HG03558 (cell line): ENCODE measurements around the gene ITGA11.

Experiments
- ATAC-seq: cut with Tn5 transposase; IDR thresholded peaks from one replicate; pipeline ENCODE4 v1.9.1; 2021; ENCODE audit warnings: moderate number of reproducible peaks; ENCODE audit not compliant: unreplicated experiment; ENCODE audit errors: extremely low read depth

ITGA11 gene

DNA sequence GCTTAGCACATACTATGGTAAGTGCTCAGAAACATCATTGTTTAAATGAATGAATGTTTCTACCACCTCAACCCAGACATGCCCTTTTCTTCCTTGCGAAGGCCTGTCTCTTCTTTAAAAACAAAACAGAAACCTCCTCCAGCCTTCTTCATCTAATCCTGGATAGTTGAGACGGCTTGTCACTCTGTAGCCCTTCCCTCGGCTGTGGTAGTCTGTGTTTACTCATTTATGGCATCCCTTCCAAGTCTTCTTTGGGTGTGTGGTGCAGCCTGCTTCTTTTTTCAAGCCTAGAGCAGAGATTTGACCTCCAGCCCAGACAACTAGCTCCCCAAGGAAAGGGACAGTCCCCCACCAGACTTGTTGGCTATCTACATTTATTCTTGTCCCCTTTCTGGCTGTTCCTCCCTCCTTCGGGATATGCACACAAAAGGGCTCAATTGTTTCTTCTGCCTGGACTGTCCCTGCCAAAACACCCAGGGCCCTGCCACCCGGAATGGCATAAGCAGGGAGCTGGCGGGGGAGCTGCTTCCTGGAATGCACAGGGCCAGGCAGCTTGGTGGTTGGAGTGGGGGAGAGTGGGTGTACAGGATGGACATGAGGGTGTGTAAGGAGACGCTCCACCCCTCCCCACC is 67.8 kb downstream of the ITGA11 start:
- ATAC-seq = no peak

DNA sequence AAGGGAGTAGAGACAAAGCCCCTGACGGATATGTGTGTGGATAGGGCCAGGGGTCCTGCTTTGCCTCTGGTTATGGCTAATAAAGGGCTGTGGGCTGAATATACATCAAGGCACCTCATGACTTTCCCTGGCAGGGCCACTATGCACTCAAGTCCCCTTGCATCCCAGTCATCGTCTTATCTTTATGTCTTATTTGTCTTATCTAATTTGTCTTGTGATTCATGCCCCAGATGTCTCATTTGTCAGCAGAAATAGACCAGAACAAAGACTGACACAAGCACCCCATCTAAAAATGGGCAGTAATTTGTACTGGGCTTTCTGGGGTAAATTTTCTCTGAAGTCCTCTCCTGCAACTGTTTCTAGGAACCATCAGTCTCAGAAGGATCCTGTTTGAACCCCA is 68.6 kb downstream of the ITGA11 start:
- ATAC-seq = no peak

DNA sequence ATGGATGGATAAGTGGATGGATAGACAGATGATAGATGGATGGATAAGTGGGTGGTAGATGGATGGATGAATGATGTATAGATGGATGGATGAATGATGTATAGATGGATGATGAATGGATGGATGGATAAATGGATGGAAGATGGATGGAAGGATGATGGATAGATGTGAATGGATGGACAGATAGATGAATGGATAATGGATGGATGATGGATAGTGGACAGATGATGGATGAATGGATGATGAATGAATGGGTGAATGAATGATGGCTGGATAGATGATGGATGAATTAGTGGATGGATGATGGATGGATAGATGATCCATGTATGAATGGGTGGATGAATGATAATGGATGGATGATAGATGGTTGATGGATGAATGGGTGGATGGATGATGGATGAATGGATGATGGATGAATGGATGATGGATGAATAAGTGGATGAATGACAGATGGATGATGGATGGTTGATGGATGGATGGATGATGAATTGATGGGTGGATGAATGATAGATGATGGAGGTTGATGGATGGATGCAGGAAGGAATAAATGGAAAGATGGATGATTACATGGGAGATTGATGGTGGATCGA is 69.3 kb downstream of the ITGA11 start:
- ATAC-seq = no peak

DNA sequence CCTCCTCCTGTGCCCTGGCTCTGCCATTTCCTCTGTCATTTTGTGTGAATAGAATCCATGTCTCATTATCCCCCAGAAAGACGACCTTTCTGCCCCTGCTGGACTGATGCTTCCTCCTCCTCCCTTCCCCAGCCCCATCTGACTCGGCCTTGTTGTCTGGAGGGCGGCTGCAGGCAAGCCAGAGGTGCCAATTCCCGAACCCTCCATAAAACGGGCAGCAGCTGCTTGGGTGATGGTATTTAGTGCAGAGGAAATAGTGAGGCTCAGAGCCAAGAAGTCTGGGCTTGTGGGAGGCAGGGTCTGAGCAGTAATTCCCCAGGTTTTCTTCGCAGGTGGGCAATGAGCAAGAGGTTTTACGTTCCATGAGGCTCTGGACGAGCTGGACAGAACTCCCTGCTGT is 71.2 kb downstream of the ITGA11 start:
- ATAC-seq = no peak

DNA sequence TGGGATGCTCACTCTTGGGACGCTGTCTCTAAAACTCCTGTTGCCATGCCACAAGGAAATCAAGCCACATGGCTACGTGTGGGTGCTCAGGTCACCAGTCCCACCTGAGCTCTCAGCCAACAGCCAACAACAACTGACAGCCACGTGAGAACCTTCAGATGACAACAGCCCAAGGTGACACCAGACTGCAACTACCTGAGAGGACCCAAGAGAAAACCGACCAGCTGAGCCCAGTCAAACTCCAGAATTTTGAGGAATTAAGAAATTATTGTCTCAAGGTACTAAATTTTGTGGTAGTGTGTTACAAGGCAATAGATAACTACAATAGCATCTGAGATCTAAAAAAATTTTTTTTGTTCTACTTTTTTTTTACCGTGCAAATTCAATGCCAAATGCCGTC is 75.2 kb downstream of the ITGA11 start:
- ATAC-seq = no peak

DNA sequence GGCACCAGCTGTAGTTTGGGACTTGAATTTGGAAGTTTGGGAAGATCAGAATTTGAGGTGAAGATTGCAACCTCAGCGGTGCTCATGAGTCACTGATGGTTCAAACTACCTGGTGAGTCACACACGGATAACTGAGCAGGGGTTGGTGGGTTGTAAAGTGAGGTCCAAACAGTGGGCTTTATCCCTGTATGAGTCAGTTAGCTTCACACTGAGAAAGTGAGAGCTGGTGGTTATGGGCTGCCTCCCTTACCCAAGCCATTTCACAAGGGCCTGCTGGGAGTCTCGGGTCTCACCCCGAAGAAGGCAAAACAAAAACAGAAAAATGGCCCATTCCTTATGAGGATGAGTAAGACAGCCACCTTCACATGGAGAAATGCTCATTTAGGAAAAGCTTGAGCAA is 77.0 kb downstream of the ITGA11 start:
- ATAC-seq = no peak

DNA sequence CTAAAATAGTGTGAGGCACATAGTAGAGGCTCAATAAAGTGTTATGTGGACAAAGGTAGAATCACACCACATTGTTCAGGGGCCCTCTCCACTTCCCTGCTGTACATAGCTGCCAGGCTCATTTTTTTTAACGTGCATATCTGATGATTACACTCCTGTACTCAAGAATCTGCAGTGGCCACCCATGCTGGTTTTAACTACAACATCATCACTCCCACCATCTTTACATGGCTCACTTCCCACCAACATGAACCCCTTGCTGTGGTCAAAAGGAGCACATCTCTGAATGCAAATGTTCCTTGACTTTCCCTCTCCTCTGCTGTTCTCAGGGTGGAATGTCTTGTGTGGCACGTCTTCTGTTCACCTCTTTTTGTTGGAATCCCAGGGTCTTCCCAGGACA is 77.7 kb downstream of the ITGA11 start:
- ATAC-seq = no peak

DNA sequence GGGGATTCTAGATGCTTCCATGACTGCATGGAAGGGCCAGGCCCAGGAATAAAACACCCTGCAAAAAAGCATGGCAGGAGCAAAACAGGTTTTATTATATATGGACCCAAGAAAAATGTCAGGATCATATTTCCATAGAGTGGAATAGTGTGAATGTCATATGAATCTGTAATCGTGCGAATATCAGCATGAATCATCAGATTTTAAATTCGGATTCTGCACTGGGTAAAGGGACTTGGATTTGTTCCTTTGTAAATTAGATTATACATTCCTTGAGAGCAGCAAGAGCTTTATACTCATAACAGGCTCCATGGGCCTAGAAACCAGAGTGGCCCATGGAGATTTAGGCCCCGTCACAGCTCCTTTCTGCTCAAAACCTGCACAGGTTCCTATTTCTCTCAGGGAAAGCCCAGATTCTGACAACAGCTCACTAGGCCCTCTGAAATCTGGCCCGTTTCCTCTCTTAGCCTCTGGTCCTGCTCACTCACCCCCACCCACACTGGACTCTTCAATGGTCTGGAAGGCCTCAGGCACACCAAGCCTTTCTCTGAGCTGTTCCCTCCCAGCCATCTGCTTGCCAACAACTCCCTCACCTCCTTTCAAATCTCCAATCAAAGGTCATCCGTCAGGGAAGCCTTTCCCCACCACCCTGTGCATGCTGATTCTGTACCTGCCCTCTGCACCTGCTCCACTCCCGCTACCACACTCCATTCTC is 78.4 kb downstream of the ITGA11 start:
- no peak for ATAC-seq

DNA sequence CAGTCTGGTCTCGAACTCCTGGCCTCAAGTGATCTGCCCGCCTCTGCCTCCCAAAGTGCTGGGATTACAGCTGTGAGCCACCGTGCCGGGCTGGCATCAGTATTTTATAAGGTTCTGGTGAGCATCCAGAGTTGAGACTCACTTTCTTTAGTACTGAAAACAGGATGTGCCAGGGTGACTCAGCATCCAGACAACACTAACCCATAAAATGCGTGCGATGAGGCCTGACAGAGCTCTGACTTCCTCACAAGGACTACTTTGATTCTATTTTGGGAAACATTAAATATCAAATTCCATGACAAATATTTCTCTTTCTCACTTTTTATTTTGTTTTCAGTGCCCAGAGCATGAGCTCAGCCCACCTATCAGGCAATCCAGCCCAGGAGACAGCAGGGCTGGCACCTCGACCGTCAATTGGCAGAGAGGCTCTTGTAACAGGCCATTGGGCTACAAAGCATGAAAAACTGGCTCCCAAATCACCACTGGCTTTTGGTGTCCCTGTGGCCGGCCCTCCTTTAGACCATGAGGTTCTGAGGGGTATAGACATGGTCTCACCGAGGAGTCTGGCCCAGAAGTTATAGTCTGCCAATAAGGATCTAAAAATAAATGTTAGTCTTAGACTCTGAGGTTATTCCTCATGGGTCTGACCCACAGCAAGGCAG is 79.4 kb downstream of the ITGA11 start:
- ATAC-seq = no peak

DNA sequence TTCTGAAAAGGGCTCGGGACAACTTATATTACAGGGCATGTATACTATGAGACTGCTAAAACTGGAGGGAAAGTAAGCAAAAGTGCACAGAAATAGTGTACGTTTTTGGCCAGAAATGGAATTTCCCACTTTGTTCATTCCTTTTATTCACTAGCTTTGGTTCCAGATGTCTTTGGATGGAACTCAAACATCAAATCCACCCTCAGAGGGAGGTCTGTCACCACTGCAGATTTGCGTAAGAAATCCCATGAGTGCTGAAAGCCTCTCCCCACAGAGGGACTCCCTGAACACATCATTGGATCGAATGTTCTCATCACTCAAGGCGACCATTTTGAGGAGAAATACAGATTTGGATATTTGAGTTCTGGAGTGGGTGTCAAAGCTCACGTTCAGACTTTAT is 82.8 kb downstream of the ITGA11 start:
- no peak for ATAC-seq

DNA sequence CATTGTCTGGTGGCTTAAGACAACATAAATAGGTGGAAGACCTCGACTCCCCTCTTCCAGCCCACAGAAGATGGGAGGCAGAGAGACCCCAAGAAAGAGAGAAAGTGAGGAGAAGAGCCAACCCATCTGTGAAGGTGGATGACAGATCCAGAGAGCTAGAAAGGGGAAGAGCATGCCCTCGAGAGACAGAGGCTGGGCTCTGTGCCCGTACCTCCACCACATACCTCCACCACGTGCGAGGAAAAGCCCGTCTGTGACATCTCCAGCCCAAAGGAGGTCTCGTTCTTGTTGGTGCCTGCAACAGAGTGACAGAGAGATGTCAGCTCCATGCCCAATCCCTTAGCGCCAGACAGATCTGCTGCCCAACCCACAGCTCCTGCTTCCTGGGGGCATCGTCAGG is 83.4 kb downstream of the ITGA11 start:
- ATAC-seq = no peak

DNA sequence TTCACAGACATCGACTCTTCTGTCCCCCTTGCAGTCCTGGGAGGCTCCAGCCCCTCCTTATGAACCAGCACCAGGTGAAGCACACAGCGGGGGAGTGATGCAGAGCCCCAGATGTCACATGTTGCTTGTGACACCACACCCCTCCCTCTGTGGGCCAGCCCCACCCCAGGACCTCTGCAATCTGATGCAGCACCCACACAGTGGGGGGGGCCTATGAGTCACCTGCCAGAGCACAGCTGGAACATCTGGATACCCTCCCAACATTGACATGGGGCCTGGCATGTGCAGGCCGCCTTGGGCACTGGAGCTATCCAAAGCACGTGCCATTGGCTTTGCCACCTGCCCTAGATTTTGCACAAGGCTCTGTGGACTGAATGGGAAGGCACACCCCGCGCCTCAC is 83.9 kb downstream of the ITGA11 start:
- ATAC-seq = no peak

DNA sequence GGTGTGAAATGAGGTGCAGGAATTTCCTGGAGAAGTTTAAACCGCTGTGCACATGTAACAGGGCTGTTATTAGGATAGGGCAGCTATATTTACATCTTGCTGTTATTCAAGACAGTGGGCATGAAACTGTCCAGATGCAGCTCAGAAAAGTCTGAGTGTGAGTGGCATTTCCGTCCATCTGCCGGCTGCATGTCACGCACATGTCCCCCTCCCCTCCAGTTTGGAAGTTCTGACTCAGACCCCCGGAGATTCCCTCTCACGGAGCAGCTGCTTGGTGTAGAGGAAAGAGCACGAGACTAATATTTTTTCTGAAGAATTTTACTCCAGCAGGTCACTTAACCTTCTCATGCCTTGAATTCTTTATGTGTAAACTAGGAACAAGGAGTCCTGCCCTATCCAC is 84.6 kb downstream of the ITGA11 start:
- ATAC-seq = no peak

DNA sequence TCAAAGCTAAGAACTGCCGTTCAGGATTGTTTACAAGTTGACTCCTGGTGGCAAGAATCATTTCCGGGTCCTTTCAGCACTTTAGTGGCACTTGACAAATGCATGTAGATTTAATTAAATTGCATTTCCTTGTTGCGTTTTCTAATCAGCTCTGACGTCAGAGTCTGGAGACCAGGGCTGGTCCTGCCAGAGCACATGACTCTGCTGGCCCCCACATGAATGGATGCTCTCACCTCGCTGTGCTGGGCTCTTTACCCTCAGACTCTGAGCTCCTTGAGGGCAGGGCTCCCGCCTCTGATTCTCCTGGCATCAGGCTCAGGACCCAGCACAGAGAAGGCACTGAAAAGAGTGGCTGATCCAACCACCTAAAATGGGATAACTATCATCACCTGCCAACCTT is 85.0 kb downstream of the ITGA11 start:
- ATAC-seq = no peak

DNA sequence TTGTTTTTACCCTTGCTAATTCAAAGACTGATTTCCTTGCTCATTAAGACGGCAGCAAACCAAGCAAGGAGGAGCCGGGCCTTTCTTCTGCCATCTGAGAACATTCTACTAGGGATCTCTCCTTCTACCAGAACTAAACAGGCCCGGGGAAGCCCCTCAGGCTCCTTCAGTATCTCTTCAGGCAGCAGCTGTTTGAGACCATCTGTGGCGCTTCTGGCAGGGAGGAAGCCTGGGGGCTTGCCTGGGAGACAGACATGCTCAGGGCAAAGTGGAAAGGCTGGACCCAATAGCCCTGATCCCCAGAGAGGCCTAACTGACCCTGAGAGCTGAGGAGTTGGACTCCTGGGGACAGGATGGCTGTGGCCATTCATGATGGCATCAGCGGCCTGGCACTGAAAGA is 86.5 kb downstream of the ITGA11 start:
- no peak for ATAC-seq

DNA sequence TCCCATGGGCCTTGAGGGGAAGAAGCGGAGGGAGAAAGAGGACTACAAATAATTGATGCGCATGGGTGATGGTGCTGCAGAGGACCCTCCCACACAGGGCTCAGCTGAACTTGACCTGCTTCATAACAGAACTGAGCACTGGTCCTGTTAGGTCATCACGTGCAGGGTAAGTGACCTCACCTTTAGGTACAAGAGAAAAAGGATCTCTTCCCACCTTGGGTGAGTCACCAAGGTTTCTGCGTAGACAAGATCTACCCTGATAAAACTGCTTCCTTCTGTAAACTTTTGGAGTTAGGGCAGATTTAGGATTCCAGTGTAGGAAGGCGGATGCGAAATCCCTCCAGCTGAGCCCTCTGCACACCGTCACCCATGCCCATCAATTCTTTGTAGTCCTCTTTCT is 87.4 kb downstream of the ITGA11 start:
- ATAC-seq = no peak

DNA sequence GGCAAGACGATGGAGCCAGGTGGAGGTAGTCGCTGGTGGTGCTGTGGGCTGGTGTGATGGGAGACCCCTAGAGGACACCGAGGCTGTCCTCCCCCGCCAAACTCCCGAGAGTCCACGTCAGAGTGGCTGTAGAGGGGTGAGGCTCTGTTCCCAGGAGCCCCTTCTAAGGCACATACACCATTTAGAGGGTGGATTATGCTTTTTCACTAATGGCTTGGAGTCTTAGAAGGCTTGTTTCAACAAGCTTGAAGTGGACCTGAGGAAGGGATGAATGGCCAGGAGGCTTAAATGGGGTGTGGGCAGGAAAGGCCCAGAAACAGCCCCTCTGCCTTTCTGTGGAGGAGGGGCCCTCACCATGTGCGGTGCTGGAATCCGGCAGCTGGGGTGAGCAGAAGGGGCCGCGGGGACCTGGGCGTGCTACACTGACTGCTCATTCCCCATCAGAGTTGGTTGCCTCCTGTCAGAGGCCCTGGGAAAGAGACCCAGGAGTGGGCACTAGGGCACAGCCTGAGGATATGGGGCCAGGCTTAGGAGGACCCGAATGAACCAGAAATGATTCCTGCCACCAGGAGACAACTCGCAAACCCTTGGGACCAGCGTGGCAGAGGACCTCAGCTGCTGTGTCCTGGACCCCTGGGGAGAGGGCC is 88.3 kb downstream of the ITGA11 start:
- no peak for ATAC-seq

DNA sequence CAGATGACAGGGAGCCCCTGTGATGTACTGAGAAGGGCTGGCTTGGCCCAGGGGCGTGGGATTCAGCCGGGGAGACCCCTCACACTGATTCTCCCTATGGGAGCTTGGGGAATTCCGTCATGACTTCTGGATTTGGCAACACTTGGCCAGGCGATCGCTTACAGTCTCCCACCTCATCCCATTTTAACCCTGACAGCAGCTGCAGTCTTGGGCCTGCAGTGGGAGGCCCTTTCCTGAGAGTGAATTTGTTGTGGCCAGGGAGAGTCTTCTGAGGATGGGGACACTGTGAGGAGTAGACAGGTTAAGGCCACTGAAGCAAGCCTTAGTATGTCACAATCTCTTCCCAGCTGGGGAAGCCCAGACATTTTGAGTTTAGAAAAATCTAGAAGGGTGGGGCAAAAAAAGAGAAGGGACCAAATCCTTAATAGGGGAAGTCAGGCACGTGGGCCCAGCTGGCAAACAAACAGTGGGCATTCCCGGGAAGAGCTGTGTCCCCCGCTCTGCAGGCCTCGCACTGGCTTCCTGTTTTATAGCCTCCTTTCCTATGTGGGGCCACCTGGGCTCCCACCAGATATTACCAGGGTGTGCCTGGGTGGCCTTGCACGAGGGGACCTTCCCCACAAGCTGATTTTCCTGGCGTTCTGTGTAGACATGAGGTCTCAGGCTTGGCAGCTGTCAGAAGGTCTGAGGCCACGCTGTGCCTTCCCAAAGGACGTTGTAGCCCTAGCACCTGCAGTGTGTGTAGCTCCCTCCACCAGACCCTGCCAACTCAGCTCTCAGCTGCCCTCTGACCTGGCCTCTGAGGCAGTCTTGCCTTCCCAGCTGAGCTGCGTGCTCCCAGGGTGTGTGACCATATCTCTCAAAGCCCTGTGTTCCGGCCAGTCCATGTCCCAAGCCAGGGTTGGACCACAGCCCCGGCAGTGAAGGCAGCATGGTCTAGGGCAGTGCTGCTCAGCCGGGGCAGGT is 89.9 kb downstream of the ITGA11 start:
- no peak for ATAC-seq

DNA sequence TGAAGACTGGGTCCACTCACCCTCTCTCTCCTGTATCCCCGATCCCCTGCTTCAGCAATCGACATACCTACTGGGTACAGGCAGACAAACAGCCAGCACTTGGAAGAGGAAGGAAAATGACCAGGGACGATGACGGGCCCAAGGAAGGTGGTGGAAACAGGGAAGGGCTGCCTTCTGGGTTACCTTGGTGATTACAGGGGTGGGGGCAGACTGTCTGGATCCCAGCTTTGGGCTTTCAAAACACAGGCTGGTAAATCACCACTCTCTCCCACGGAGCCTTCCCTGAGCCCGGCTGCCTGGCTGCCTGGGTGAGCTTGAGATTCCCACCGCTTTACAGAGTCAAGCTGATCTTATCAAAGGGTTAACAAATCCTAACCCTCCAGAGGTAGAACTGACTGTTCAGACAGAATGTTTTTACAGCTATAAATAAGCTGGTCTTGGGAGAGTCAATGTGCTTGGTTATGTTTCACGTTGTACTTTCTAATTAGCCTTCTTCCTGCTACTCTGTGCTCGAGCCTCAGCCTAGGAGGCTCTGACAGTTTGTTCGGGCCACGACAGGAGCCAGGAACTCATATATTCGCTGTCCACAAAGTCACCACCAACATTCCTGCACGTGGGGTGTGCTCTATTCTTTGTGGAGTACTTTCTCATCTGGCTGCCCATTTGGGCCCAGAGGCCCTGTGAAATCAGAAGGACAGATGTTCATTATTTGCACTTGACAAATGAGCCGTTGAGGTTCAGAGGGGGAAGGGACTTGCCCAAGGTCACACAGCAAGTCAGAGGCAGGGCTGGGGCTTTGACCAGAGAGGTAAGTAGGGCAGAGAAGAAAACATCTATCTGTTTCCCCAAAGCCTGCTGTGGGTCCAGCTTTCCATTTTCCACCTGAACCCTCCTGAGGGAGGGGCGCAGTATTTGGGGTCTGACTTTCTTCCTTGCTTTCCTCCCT is 91.0 kb downstream of the ITGA11 start:
- ATAC-seq = no peak
